Testis (tissue), 2 donors: ENCODE measurements around the gene ATL3.

Source experiments
- CTCF ChIP-seq, 3 experiments: fragments of 450-650 bp in 2 of 3; fragments of 200-600 bp in 1 of 3; sonication (generic) in 1 of 3; IDR thresholded peaks; one replicate each; pipeline ENCODE4 v1.5.1; 2016 to 2019; ENCODE audit warnings: antibody characterized with exemption in 3 of 3, mild to moderate bottlenecking in 2 of 3, moderate library complexity in 1 of 3
- POLR2A ChIP-seq: fragments of 450-650 bp; IDR thresholded peaks from one replicate; pipeline ENCODE4 v1.6.1; 2017; ENCODE audit warnings: antibody characterized with exemption, mild to moderate bottlenecking, moderate library complexity

GRCh38 chr11:63623513-63624140, 47.5 kb downstream of the ATL3 start:
- TF ChIP-seq CTCF (IDR thresholded peaks at IDR 0.05) (no peak), POLR2A (no peak)
